GM19025 (cell line): ENCODE results near the gene MTCL1.
"Not testable (repeated sequence)": the region's sequence is repeated elsewhere in the genome, so short reads cannot be mapped to it uniquely, and the experiment has no call there.

ENCODE experiments used
- ATAC-seq: cut with Tn5 transposase; IDR thresholded peaks from one replicate; pipeline ENCODE4 v1.9.1; 2021; ENCODE audit warnings: mild to moderate bottlenecking, low read depth, moderate library complexity; ENCODE audit not compliant: unreplicated experiment

The MTCL1 gene

DNA sequence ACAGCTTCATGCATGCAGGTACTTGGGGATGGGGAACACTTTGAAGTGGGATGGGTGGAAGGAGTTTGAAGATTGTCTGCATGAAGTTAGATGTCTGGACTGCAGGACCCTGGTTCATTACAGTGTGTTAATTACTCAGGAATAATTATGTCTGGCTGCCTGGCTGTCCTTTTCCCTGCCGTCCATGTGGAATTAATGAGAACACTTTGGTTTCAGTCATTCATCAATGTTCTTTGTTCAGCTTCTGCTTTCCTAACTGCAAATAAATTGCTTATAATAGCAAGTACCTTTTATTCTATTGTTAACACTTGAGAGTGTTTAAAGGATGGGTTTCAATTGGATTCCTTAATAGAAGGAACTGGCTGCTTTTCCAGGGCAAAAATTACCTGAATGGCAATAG lies 35.8 kb downstream of the MTCL1 start:
- no peak for ATAC-seq

DNA sequence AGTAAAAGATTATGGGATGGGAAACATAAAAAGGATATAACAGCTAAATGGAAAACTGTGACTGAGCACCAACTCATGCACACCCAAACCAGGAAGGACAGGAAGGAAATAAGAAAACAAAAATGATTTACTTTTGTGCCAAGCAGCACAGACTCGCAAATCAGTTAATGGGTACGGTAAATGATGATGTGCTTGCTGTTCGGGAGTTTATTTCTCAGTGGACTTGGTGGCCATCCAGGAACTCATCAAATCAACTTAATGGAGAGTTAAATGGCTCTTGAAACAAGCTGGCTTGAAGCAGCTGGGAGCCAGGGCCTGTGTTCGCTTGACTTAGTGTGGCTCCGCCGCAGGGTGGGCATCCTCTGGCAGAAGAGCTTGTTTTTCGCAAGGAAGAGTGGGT lies 36.2 kb downstream of the MTCL1 start:
- ATAC-seq = no peak

DNA sequence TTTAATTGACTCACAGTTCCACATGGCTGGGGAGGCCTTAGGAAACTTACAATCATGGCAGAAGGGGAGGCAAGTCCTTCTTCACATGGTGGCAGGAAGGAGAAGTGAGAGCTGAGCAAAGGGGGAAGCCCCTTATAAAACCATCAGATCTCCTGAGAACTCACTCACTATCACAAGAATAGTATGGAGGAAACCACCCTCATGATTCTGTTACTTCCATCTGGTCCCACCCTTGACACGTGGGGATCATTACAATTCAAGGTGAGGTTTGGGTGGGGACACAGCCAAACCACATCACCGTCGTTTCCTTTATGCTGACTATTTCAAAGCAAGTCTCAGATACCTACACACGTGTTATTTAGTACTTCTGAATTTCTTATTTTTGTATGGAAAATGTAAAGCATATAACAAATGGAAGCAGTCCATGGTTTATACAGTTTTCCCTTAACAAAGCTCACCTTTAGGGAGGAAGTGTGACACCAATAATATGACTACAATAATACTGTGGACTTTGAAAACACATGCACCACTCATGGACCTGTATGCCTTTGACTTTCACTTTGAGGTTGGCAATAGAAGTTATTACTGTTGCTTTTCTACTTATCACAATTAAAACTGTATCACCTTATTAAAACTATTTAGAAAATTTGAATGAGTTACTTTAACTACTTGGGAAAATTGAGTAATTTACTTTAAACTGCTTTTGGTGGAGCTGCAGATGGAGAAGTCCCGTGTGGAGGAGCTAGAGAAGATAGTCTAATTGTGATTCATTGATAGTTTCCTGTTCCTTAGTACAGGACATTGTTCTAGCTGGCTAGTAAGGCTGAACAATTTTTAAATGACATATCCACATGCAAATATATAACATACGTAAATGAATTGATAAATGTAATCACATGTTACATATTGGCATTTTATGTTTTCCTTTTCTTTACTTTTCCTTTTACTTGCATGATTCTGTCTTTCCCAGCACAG lies 37.3 kb downstream of the MTCL1 start:
- no peak for ATAC-seq

DNA sequence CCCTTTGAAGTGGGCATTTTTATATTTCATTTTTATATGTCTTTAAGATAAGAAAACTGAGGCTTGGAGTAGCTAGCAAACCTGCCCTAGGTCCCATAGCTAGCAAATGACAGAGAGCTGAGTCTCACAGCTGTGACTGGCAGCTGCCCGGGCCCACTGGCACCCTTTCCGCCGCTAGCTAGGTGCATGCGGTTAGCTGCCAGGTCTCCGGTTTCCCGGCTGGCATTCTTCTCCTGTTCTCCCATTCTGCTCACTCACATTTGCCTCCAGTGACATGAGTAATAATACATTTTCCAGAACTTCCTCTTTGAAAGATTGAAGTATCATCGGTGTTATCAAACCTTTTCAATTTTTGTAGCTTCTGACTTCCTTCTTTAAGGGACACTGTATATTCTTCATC lies 38.7 kb downstream of the MTCL1 start:
- ATAC-seq = no peak

DNA sequence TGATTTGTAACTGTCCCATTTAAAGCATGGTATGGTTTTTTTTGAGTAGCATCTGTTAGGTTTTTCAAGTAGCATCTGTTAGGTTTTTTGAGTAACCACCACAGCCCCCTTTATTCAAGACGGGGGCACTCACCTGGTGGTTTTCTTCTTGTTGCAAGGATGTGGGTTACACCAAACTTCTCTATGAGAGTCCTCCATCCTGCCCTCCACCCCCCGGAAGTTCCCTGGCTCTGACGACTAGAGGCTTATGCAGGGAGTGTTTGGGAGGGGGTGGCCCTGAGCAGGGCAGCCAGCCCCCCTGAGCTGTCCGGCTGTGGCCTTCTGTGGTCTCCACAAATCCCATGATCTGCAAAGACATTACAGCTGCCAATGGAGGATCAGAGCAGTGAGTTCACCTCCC lies 39.3 kb downstream of the MTCL1 start:
- ATAC-seq = no peak

DNA sequence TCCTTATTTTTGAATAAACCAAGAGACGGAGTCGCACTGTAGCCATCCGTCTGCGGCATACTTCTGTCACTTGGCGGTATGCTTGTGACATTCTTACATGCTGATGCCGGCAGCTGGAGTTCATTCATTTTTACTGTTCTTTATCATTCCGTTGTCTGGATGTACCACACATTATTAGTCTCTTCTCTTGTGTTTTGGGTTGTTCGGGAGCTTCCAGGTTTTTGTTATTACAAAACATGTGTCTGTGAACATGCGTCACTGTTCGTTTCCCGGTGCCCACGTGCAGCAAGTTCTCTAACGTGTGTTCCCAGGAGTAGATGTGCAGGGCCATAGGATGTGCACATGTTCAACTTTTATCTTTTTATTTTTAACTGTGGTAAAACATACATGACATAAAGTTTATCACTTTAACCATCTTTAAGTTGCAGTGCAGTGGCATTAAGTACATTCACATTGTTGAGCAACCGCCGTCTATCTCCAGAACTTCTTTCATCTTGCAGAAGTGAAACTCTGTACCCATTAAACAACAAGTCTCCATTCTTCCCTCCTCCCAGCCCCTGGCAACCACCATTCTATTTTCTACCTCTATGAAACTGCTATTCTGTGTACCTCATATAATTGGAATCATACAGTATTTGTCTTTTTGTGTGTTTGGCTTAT lies 40.1 kb downstream of the MTCL1 start:
- no peak for ATAC-seq

DNA sequence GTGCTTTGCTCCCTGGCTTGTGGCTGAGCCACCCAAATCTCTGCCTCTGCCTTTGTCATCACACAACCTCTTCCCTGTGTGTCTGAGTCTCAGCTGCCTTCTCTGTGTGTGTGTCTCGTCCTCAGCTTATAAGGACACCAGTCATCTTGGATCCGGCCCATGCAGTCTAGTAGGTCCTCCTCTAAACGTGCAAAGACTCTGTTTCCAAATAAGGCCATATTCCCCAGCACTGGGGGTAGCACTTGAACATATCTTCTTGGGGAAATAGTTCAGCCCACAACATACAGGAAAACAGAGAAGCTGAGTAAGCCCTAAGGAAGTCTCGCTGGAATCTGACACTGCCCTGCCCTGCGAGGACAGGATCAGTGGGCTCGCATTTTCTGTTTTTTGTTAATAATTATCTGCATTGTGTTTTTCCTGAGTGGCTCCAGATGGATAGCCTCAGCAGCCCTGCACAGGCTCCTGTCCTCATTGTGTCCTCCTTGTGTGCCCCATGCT lies 42.1 kb downstream of the MTCL1 start:
- no peak for ATAC-seq

DNA sequence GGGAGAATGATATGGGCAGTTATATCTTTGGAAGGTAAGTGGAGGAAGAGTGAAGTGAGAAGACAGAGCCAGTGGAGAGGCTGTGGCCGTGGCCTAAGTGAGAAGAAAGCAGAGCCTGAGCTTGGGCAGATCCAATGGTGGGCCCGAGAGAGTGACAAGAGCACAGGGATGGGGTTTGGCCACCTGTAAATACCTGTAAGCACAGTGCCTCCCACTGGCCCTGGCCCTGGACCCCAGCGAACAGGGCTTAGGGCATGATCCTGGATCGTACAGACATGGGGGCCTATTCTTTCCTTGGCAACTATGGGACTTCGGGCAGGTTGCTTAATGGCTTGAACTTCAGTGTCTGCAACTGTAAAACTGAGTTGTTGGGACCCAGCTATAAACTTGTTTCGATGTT lies 44.1 kb downstream of the MTCL1 start:
- ATAC-seq = no peak

DNA sequence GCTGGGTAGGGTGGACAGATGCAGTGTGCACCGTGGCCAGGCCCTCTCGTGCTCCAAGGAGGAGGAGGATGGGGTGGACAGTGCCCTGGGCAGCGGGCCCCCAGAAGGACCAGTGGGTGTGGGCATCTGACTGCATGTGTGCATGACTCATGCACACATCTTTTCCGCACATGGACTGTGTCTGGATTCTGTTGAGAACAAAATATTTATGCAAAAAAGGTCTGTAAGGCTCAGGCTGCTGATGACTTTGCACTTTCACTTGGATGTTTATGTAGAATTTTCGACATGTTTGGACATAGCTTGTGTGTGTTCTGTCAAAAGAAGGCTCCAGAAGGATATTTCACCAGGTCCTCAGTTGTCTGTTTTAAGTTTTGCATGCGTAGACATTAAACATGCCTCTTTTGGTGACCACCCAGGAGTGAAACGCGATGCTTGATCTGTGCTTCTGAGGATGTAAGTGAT lies 45.6 kb downstream of the MTCL1 start:
- ATAC-seq = no peak

DNA sequence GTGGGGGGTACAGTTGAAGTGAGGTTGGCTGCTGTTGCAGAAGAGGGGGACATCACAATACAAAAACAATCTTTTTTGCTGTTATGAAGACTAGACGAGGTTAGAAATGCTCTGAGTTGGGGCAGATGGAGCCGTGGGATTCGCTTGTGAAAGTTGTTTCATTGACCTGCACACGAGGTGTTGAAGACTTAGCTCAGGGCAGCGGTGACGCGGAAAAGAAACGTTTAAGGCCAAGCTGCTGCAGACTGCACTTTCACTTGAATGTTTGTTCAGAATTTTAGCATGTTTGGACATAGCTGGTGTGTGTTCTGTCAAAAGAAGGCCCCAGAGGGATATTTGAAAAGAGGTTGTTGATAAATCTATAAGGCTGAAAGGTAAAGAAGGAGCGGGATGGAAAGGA lies 46.3 kb downstream of the MTCL1 start:
- ATAC-seq = no peak

DNA sequence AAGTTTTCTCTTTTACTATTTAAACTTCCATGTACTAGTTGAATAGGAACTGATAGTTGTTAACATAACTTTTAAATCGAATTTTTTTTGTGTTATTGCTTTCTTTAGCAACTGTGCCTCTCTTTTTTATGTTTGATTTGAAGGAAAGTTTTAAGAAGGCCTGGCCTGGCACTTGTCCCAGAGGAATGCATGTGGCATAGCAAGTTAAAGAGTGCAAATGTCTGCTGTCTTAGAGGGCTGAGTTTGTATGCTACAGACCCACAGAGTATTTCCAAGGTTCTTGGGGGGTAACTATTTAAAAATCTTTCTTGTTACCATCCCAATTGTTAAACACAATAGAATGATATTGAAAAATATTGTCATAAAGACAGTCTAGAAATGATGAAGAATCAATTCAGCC lies 47.0 kb downstream of the MTCL1 start:
- no peak for ATAC-seq

DNA sequence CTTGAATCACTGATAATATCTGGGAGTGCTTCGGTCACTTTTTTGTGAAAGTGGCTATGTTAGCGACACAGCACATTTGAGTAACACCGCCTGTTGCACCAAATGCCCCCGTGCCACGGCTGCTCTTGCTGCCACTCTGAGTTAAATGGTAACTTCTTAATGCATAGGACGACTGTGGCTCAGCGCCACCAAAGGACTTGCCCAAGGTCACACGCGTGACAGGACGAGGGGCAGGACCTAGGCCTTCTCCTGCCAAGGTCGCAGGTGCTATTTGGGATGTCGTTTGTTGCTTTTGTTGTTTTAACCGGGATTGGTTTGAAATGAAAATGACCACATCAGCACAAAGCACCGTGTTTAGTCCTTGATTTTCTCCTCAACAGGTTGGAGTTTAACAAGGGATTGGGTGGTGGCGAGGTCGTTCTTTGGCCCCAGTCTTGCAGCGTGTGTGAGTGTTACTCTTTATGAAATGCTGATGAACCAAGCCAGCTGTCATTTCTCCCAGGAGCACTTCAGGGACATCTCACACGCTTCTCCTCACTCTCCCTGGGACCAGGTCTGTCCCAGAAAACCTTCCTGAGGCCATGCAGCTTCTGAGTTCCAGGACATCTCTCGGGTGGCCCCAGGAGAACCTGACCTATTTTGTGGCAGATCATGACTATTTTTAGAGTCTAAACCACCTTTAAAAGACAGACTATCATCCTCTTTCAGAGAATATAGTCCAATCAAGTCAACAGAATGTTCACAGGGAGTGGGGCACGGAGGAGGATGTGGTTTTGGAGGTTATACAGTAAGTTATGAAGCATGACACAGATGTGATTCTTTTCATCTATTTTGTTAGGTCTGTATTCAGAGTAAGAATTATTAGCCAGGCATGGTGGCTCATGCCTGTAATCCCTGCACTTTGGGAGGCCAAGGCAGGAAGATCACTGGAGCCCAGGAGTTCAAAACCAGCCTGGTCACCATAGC lies 49.9 kb downstream of the MTCL1 start:
- ATAC-seq = no peak

DNA sequence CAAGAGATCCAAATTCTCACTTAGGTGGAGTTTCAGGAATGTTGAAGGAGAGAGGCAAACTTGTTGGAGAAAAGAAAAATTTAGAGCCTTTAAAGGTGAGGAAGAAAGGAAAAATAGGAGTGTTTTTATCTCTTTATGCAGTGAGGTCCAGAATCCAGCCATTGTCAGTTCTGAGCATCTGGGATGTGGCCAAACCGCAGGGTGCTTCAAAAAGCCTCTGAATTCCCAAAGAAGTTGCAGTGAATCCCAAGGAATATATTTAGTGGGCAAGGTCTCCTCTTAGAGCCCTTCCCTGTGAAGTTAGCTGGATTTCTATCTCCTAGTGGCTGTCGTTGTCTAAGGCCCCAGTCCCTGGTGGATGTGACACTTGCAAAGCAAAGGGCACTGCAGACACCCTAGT lies 51.2 kb downstream of the MTCL1 start:
- ATAC-seq = no peak

DNA sequence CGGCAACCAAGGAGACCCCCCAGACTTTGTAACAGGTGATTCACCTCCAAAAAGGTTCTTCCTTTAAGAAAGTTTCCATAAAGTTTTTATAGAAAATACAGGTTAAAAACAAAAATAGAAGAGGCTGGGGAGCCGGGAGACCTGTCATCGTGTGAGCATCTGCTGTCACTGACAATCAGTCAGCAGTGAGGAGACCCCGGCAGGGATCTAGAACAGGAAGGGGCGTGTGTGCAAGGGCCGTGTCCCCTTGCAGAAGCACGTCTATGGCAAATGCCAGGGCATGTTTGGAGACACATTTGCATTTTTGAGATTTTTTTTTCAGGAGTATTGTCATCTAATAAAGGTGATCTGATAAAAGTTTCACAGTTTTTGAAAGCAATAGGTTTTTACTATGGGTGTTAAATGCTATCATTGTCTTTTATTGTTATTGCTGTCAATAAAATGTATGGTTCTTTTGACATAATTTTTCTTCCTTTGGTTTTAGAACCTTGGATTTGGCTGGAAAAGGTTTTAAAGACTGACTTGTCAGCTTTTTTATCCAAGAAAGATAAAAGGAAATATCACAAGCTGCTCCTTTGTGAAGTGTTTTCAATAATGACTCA lies 52.1 kb downstream of the MTCL1 start:
- ATAC-seq = no peak

DNA sequence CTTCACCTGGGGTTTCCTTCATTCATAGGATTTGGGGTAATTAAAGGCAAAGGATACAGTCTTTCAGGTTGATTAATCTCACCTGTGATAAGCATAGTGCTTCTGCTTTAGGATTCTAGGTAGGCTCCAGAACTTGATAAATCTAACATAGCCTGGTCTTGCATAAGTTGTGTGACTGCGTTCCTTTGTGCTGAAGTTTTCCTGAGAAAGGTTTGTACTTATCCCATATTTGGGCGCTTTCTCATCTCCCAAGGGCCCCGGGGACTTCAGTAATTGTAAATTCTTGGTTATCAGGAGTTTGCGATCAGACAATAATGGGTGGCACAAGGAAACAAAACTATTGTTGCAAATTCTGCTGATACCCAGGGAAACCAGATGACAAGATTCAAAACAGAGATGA lies 53.1 kb downstream of the MTCL1 start:
- ATAC-seq = no peak

DNA sequence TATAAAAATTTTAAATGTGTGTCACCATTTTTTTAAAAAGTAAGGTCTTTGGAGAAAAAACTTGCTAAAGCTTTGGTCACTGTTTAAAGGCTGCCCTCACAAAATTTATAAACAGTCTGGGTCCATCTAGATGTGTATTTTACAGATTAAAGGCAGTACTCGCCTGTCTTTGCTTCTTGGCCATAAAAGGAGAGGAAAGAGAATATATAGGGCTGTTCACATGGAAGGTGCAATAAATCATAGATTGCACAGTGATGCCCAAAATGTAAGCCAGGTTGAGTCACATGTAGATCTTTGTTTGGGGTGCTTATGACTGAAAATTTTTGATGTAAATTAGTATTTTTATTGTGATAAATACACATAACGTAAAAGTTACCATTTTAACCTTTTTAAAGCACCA lies 55.6 kb downstream of the MTCL1 start:
- ATAC-seq = no peak

DNA sequence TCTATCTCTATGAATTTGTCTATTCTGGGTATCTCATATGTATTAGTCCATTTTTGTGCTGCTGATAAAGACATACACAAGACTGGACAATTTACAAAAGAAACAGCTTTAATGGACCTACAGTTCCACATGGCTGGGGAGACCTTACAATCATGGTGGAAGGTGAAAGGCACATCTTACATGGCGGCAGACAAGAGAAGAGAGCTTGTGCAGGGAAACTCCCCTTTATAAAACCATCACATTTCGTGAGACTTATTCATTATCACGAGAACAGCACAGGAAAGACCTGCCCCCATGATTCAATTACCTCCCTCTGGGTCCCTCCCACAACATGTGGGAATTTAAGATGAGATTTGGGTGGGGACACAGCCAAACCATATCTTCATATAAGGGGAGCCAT lies 56.2 kb downstream of the MTCL1 start:
- ATAC-seq = not testable (repeated sequence)

DNA sequence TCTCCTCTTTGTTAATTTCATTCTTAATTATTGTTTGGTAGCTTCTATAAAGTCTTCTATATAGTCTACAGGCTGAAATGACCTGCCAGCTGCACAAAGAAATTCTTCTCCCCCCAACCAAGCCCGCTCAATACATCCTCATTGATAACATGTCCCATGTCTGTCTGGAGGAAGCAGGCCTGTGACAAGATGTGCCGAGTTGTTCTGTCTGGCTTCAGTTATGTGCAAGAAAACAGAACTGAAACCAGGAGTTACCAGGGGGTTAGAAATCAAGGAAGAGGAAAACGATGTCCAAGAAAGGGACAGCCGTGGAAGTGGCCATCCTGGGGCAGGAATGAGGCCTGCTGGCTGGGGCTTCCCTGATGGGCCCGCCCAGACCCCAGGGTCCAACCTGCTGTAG lies 57.6 kb downstream of the MTCL1 start:
- ATAC-seq = no peak

DNA sequence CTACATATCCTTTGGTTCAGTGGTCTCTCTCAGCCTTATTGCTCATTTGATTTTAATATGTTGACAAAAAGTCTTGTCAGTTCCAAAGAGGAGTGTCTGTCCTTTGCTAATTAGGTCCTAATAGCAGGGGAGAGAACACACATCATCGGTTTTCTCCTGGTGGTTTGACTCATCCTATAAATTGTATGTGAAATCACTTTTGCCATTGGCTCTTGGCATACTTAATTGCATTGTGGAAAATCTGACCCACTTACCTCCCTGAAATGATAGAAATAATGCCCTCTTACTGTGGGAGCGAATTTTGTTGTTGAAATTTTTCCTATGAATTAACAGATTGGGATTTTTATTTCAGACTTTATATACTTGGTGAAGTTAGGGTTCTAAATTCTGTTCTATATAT lies 58.3 kb downstream of the MTCL1 start:
- ATAC-seq = no peak

DNA sequence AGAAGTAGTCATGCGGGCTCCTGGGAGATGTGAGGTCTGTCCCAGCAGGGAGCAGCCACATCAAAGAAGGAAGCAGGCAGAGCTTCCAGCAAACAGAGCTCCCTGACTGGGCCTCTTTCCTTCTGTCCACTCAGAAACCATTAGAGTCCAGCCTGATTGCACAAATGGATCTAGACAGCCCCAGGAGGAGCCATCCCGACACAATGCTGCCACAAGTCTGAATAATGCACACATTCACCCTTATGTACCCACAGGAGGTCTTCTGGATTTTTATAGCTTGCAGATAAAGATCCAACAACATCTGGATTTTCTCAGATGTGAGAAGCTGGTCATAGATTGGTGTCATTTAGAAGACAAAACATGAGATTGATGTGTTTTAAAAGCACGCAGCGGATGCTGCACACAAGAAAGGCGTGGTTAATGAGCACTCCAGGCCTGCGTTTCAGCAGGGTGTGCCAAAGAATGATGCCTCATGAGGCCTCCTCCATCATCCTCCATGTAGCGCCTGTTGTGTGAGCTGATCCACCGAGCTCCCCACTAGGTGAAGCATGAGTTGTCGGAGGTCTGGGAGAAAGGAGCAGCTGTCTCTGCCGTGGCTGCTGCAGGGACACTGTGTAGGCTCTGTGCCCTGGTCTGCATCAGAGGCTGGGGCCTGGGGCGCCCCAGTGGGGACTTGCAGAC lies 60.6 kb downstream of the MTCL1 start:
- no peak for ATAC-seq
